ENCODE results near the gene HSD17B12.

HSD17B12 gene

GRCh38 chr11:43866969-43867368, 186.4 kb downstream of the HSD17B12 start:
- H3K4me3 ChIP-seq (ENCODE audit: low read depth, low read length): no peak overlapping the region
- no peak for DNase-seq (ENCODE audit: low read depth)
- no peak for TF ChIP-seq CTCF (IDR thresholded peaks at IDR 0.05; ENCODE audit: control insufficient read depth, extremely low read depth, insufficient read depth)

GRCh38 chr11:43868852-43869567, 188.5 kb downstream of the HSD17B12 start:
- TF ChIP-seq CTCF (IDR thresholded peaks at IDR 0.05; ENCODE audit: control insufficient read depth, extremely low read depth, insufficient read depth): no peak
- DNase-seq (ENCODE audit: low read depth): peak; percentile 35
- no peak overlapping the region for H3K4me3 ChIP-seq (ENCODE audit: low read depth, low read length)

- no peak for DNase-seq (ENCODE audit: low read depth)
- no peak overlapping the region for H3K4me3 ChIP-seq (ENCODE audit: low read depth, low read length)
- no peak for TF ChIP-seq CTCF (IDR thresholded peaks at IDR 0.05; ENCODE audit: control insufficient read depth, extremely low read depth, insufficient read depth)
Measured at GRCh38 chr11:43871051-43871450, 190.5 kb downstream of the HSD17B12 start.

GRCh38 chr11:43872995-43873394, 192.5 kb downstream of the HSD17B12 start:
- no peak for DNase-seq (ENCODE audit: low read depth)
- TF ChIP-seq CTCF (IDR thresholded peaks at IDR 0.05; ENCODE audit: control insufficient read depth, extremely low read depth, insufficient read depth): no peak
- H3K4me3 ChIP-seq (ENCODE audit: low read depth, low read length): no peak overlapping the region

GRCh38 chr11:43874078-43874477, 193.5 kb downstream of the HSD17B12 start:
- H3K4me3 ChIP-seq (ENCODE audit: low read depth, low read length): no peak overlapping the region
- no peak for TF ChIP-seq CTCF (IDR thresholded peaks at IDR 0.05; ENCODE audit: control insufficient read depth, extremely low read depth, insufficient read depth)
- no peak for DNase-seq (ENCODE audit: low read depth)

- DNase-seq (ENCODE audit: low read depth): no peak
- no peak overlapping the region for H3K4me3 ChIP-seq (ENCODE audit: low read depth, low read length)
- no peak for TF ChIP-seq CTCF (IDR thresholded peaks at IDR 0.05; ENCODE audit: control insufficient read depth, extremely low read depth, insufficient read depth)
Measured at GRCh38 chr11:43874738-43875137, 194.2 kb downstream of the HSD17B12 start.

Measured in LNCaP clone FGC (cell line).